Inflammatory macrophage treated with lipopolysaccharide for 4 hours (primary cell): ENCODE data around the gene MIA.
"Not testable (repeated sequence)": the region's sequence is repeated elsewhere in the genome, so short reads cannot be mapped to it uniquely, and the experiment has no call there.

Source experiments
- DNase-seq: peaks from one replicate; pipeline ENCODE4 v3.0.0-alpha.2; 2020

MIA gene

GRCh38 chr19:40804783-40805242, 29.5 kb downstream of the MIA start:
- DNase-seq = no peak

- DNase-seq = no peak
Measured at GRCh38 chr19:40805258-40805868, 30.0 kb downstream of the MIA start.

GRCh38 chr19:40806423-40807146, 31.3 kb downstream of the MIA start:
- peak; percentile 81 for DNase-seq

GRCh38 chr19:40807147-40808020, 32.1 kb downstream of the MIA start:
- DNase-seq = no peak

GRCh38 chr19:40808021-40808325, 32.7 kb downstream of the MIA start:
- no peak for DNase-seq

GRCh38 chr19:40808497-40808896, 33.2 kb downstream of the MIA start:
- DNase-seq = no peak

GRCh38 chr19:40809358-40810086, 34.2 kb downstream of the MIA start:
- DNase-seq = no peak

- DNase-seq = no peak
Measured at GRCh38 chr19:40810160-40810559, 34.8 kb downstream of the MIA start.

GRCh38 chr19:40810649-40811408, 35.5 kb downstream of the MIA start:
- DNase-seq = peak; percentile 52

- no peak for DNase-seq
Measured at GRCh38 chr19:40811478-40812341, 36.4 kb downstream of the MIA start.

- not testable (repeated sequence) for DNase-seq
Measured at GRCh38 chr19:40812571-40812970, 37.2 kb downstream of the MIA start.

GRCh38 chr19:40813182-40813581, 37.9 kb downstream of the MIA start:
- DNase-seq = no peak

GRCh38 chr19:40815223-40815622, 39.9 kb downstream of the MIA start:
- no peak for DNase-seq

- DNase-seq = peak; percentile 67
Measured at GRCh38 chr19:40818480-40819399, 43.4 kb downstream of the MIA start.

- DNase-seq = peak; percentile 53
Measured at GRCh38 chr19:40819479-40820234, 44.3 kb downstream of the MIA start.

- DNase-seq = no peak
Measured at GRCh38 chr19:40822161-40822560, 46.8 kb downstream of the MIA start.

GRCh38 chr19:40822704-40823553, 47.6 kb downstream of the MIA start:
- peak; percentile 71 for DNase-seq

GRCh38 chr19:40824916-40825315, 49.6 kb downstream of the MIA start:
- not testable (repeated sequence) for DNase-seq
